Right atrium auricular region (tissue), 2 donors: ENCODE measurements around the gene MSH5. TPM values are rescaled to one million over a fixed set of nuclear protein-coding genes. Genes with fewer than 3 reads are reported as not detected.

Source experiments
- DNase-seq: peaks from one replicate; pipeline ENCODE4 v3.0.0-alpha.2; 2019; ENCODE audit warnings: low spot score
- H3K27ac ChIP-seq, 2 donors: fragments of 200-600 bp; sonication (generic); 1 replicate in 1 of 2; 2 replicates in 1 of 2; pipeline ENCODE4 v1.5.1; 2016 to 2019
- H3K27me3 ChIP-seq, 2 donors: fragments of 200-600 bp; sonication (generic); one replicate each; pipeline versions ENCODE4 v1.5.1 to v1.6.0; 2017 to 2019
- H3K36me3 ChIP-seq: fragments of 200-600 bp; sonication (generic); one replicate; pipeline ENCODE4 v1.5.1; 2016
- H3K4me1 ChIP-seq, 2 donors: fragments of 200-600 bp; sonication (generic); one replicate each; pipeline versions ENCODE4 v1.5.1 to v1.6.0; 2017 to 2019
- H3K4me3 ChIP-seq, 2 donors: fragments of 200-600 bp; sonication (generic); 1 replicate in 1 of 2; 2 replicates in 1 of 2; pipeline ENCODE4 v1.5.1; 2017 to 2019; ENCODE audit warnings: mild to moderate bottlenecking in 1 of 2, moderate library complexity in 1 of 2
- H3K9me3 ChIP-seq, 2 donors: fragments of 200-600 bp; sonication (generic); one replicate each; pipeline ENCODE4 v1.5.1; 2019
- CTCF ChIP-seq, 2 donors: fragments of 200-600 bp; sonication (generic); IDR thresholded peaks; one replicate each; pipeline ENCODE4 v1.5.1; 2019; ENCODE audit warnings: antibody characterized with exemption in 2 of 2
- total RNA-seq, 2 donors: library from RNA; depleted of rRNA; stranded (reverse); fragments of >200 nt; gene quantifications; one replicate each; pipeline ENCODE4 v1.1.0, GENCODE V29; 2016

Gene MSH5
- total RNA-seq, 2 donors from 2014 or later = 0.37 to 0.98 TPM

- Histone ChIP-seq H3K4me3 (no peak overlapping the region), H3K9me3 (no peaks in the 10 kb centered on the region), H3K36me3 (no peaks in the 10 kb centered on the region), H3K27ac (no peak overlapping the region), H3K4me1 (no peaks in the 10 kb centered on the region), H3K27me3 (no peaks in the 10 kb centered on the region)
- DNase-seq = no peak
- no peak for TF ChIP-seq CTCF (IDR thresholded peaks at IDR 0.05)
Observed at GRCh38 chr6:31720196-31720770, 19.5 kb upstream of the MSH5 start.

DNA sequence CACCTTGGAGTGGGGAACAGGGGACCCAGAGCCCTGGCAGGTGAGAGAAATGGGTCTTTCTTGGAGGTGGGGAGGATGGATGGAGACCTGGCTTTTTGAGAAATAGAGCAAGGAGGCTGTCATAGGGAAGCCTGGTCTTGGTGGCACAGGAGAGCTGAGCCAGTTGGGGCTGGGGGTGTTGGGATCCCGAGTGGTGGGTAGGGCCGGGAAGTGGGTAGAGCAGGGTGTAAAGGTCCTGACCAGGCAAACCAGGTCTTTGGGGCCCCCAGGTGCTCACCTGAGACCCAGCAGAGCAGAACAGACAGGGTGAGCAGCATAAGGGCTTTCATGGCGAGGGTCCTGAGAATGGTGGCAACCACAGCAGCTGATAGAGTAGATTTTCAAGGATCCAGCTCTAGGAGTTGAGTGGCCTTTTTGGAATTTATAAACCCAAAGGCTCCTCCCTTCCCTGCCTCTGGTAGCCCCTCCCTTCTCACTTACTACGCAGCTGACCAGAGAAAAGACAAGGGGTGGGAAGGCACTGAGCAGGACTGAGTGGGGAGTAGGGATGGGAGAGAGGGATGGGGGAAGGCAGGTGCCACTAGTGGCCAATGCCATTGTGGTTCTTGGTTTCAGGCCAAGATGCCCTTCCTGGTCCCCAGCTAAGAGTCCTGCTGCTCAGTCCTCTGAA lies 18.3 kb upstream of the MSH5 start, which contains the start of gene LY6G6C:
Gene LY6G6C, minus strand, starts transcription at position 396 of the 670 bp plus-strand sequence. Its CDS starts 67 bp downstream, at position 329.
- TF ChIP-seq CTCF (IDR thresholded peaks at IDR 0.05) = no peak
- DNase-seq = no peak
- Histone ChIP-seq H3K9me3 (no peaks in the 10 kb centered on the region), H3K27ac (no peak within 1 kb of the TSS), H3K36me3 (peaks cover 6% of the 10 kb centered on the region), H3K27me3 (no peaks in the 10 kb centered on the region), H3K4me1 (peaks cover 0 to 5% of the 10 kb centered on the region in 2 donors), H3K4me3 (no peak within 1 kb of the TSS)

- Histone ChIP-seq H3K27me3 (no peaks in the 10 kb centered on the region), H3K4me3 (no peak overlapping the region), H3K36me3 (peaks cover 13% of the 10 kb centered on the region), H3K9me3 (no peaks in the 10 kb centered on the region), H3K27ac (no peak overlapping the region), H3K4me1 (peaks cover 0 to 5% of the 10 kb centered on the region in 2 donors)
- DNase-seq = no peak
- TF ChIP-seq CTCF (IDR thresholded peaks at IDR 0.05) = no peak
Observed at GRCh38 chr6:31722173-31722572, 17.6 kb upstream of the MSH5 start.

DNA sequence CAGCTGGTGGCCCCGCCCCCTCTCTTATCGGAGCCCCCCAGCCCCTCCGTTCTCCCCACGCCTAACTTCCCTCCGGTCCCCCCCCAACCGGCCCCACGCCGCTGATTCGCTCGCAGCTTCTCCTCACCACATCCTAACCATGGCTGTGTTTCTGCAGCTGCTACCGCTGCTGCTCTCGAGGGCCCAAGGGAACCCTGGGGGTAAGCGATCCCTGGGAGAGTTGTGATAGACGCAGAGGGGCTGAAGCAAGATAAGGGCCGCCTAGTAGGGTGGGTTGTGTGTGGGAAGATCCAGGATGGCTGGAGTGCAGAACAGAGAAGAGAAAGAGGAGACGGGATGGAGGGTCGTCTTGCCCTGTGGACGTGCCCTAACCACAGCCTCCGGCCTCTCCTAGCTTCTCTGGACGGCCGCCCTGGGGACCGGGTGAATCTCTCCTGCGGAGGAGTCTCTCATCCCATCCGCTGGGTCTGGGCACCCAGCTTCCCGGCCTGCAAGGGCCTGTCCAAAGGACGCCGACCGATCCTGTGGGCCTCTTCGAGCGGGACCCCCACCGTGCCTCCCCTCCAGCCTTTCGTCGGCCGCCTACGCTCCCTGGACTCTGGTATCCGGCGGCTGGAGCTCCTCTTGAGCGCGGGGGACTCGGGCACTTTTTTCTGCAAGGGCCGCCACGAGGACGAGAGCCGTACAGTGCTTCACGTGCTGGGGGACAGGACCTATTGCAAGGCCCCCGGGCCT lies 16.4 kb upstream of the MSH5 start, which contains the start of gene MPIG6B:
Gene MPIG6B, plus strand, starts transcription at position 129 of the 735 bp plus-strand sequence. Its CDS starts 11 bp downstream, at position 140.
- H3K27ac ChIP-seq = no peak within 1 kb of the TSS
- H3K4me3 ChIP-seq = no peak within 1 kb of the TSS
- H3K4me1 ChIP-seq = peaks cover 0 to 15% of the 10 kb centered on the region in 2 donors

More for the DNA sequence above, 16.4 kb upstream of the MSH5 start, which contains the start of gene MPIG6B:
- Histone ChIP-seq H3K36me3 (peaks cover 17% of the 10 kb centered on the region), H3K27me3 (no peaks in the 10 kb centered on the region), H3K9me3 (no peaks in the 10 kb centered on the region)
- no peak for DNase-seq
- TF ChIP-seq CTCF (IDR thresholded peaks at IDR 0.05) = no peak
